ENCODE results near the gene DENND1B. TPM values are rescaled to one million over a fixed set of nuclear protein-coding genes. Genes with fewer than 3 reads are reported as not detected.

The DENND1B gene
- total and polyA plus RNA-seq, 9 of the 15 experiments (the other 6 are each of a cell fraction or from before 2014, with no cell fraction given) = 2.1 to 12.1 (median 7.5) TPM

- TF ChIP-seq ARID1B (IDR thresholded peaks at IDR 0.05) (peak; percentile 69), SMARCA4 (IDR thresholded peaks at IDR 0.05) (peak; percentile 40; the same call in 1 of the 2 replicates), CTBP1 (IDR thresholded peaks at IDR 0.05; ENCODE audit: borderline replicate concordance) (no peak), CBFA2T2 (conservative IDR thresholded peaks at IDR 0.05) (peak; percentile 49), TGIF2 (CRISPR knock-in tag; IDR thresholded peaks at IDR 0.05) (no peak), ZBTB17 (CRISPR knock-in tag; IDR thresholded peaks at IDR 0.05) (no peak), ZNF41 (CRISPR knock-in tag; conservative IDR thresholded peaks at IDR 0.05) (no peak), NEUROD1 (IDR thresholded peaks at IDR 0.05; ENCODE audit: borderline replicate concordance, low read depth, low read length, partially characterized antibody) (no peak), KDM2B (CRISPR knock-in tag; IDR thresholded peaks at IDR 0.05) (no peak), RBM15 (IDR thresholded peaks at IDR 0.05; ENCODE audit: insufficient read depth, low read length) (no peak), ZBTB11 (CRISPR knock-in tag; IDR thresholded peaks at IDR 0.05) (no peak), MEF2A (IDR thresholded peaks at IDR 0.05; ENCODE audit: control insufficient read depth, low read depth, low read length) (peak; percentile 32; the same call in 1 of the 2 replicates), GTF2E2 (tag; IDR thresholded peaks at IDR 0.05) (no peak), HDAC8 (tag; IDR thresholded peaks at IDR 0.05) (no peak), RBBP5 (IDR thresholded peaks at IDR 0.05; ENCODE audit: borderline replicate concordance, insufficient read depth, low read length, poor library complexity, severe bottlenecking) (no peak)
- TF ChIP-seq, protein P1, sequence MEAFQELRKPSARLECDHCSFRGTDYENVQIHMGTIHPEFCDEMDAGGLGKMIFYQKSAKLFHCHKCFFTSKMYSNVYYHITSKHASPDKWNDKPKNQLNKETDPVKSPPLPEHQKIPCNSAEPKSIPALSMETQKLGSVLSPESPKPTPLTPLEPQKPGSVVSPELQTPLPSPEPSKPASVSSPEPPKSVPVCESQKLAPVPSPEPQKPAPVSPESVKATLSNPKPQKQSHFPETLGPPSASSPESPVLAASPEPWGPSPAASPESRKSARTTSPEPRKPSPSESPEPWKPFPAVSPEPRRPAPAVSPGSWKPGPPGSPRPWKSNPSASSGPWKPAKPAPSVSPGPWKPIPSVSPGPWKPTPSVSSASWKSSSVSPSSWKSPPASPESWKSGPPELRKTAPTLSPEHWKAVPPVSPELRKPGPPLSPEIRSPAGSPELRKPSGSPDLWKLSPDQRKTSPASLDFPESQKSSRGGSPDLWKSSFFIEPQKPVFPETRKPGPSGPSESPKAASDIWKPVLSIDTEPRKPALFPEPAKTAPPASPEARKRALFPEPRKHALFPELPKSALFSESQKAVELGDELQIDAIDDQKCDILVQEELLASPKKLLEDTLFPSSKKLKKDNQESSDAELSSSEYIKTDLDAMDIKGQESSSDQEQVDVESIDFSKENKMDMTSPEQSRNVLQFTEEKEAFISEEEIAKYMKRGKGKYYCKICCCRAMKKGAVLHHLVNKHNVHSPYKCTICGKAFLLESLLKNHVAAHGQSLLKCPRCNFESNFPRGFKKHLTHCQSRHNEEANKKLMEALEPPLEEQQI (IDR thresholded peaks at IDR 0.05) = 0 out of 2 replicates have a peak, but pooled peaks have one; percentile 19
- TF ChIP-seq, protein P2, sequence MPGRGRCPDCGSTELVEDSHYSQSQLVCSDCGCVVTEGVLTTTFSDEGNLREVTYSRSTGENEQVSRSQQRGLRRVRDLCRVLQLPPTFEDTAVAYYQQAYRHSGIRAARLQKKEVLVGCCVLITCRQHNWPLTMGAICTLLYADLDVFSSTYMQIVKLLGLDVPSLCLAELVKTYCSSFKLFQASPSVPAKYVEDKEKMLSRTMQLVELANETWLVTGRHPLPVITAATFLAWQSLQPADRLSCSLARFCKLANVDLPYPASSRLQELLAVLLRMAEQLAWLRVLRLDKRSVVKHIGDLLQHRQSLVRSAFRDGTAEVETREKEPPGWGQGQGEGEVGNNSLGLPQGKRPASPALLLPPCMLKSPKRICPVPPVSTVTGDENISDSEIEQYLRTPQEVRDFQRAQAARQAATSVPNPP (IDR thresholded peaks at IDR 0.05; ENCODE audit: borderline replicate concordance, insufficient read depth, insufficient read length) = no peak
- TF ChIP-seq, protein P3, sequence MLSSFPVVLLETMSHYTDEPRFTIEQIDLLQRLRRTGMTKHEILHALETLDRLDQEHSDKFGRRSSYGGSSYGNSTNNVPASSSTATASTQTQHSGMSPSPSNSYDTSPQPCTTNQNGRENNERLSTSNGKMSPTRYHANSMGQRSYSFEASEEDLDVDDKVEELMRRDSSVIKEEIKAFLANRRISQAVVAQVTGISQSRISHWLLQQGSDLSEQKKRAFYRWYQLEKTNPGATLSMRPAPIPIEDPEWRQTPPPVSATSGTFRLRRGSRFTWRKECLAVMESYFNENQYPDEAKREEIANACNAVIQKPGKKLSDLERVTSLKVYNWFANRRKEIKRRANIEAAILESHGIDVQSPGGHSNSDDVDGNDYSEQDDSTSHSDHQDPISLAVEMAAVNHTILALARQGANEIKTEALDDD (IDR thresholded peaks at IDR 0.05) = peak; percentile 33; the same call in 1 of the 2 replicates
These were observed 3.2 kb upstream of the DENND1B start (continued) for GRCh38 chr1:197778366-197778945.
